Measurements from ENCODE around the gene EBP.
A peak's percentile ranks its signal among the peaks of the same experiment; 100 is the strongest.

EBP gene

DNA sequence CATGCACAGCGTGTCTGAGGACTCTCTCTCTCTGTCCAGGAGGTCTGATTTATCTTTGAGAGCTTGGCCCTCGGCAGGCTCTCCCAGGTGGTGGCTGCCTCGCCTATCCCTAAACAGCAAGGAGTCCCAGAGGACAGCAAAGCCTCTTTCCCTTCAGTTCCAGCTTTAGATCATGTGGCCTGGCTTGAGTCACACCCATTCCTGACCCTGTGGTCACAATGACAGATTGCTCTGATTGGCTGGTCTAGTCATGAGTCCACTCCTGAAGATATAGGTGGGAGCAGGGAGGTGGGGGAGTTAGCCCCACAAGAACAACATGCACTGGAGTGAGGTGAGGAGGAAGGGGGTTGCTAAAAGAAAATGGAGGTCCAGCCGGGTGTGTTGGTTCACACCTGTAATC lies 24.9 kb upstream of the EBP start:
- Histone ChIP-seq H3K23ac (ENCODE audit: low read length) (no peak overlapping the region), H3K4me3 (ENCODE audit: low read length) (no peak overlapping the region), H3K56ac (ENCODE audit: low read length) (no peak overlapping the region), H2BK5ac (ENCODE audit: low read length) (no peak overlapping the region), H3K9ac (ENCODE audit: low read length) (no peak overlapping the region), H3K27me3 (ENCODE audit: insufficient read depth, low read length, poor library complexity) (no peaks in the 10 kb centered on the region), H3K27ac (ENCODE audit: low read depth, low read length) (no peak overlapping the region), H3K4me2 (ENCODE audit: low read length) (no peak overlapping the region), H3K4ac (ENCODE audit: low read depth, low read length) (no peak overlapping the region), H3K36me3 (ENCODE audit: control insufficient read depth, insufficient read depth, low read length) (no peaks in the 10 kb centered on the region), H3K79me2 (ENCODE audit: control insufficient read depth, insufficient read depth, low read length) (no peaks in the 10 kb centered on the region), H2BK120ac (ENCODE audit: low read depth, low read length) (no peak overlapping the region), H3K18ac (ENCODE audit: low read length) (no peak overlapping the region), H3K4me1 (ENCODE audit: control insufficient read depth, low read depth, low read length) (no peaks in the 10 kb centered on the region), H4K8ac (ENCODE audit: low read depth, low read length) (no peak overlapping the region), H2BK15ac (replicated peaks; ENCODE audit: low read depth) (no peak overlapping the region), H3K79me1 (ENCODE audit: low read length) (no peaks in the 10 kb centered on the region), H2AK5ac (ENCODE audit: low read length) (no peak overlapping the region), H4K5ac (ENCODE audit: low read length) (no peak overlapping the region)
- no peak for DNase-seq
- no CpG with 5 or more reads among the region's 4 CpGs for WGBS (ENCODE audit: extremely low coverage, insufficient coverage, low lambda C conversion rate)

DNA sequence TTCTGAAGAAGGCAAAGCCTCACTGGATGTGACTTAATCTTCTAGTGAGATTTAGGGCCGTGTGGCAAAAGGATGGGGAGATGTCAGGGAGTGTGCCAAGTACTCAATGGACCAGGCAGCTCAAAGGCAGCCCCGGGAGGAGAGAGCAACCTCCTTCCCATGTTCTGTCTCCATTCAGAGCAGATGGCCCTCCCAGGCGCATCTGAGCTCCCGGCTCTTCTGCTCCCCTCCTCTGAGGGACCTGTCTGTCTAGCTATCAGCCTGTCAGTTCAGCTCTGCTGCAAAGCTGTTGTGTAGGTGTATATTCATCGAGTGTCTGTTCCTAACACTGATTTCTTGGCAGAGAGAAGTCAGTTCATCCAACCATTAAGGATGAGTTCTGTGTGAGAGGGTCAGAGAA lies 23.7 kb upstream of the EBP start:
- DNase-seq, result no peak
- H3K79me2 ChIP-seq (ENCODE audit: control insufficient read depth, insufficient read depth, low read length), result no peaks in the 10 kb centered on the region
- no peak overlapping the region for H4K8ac ChIP-seq (ENCODE audit: low read depth, low read length)
- no peaks in the 10 kb centered on the region for H3K27me3 ChIP-seq (ENCODE audit: insufficient read depth, low read length, poor library complexity)
- H4K5ac ChIP-seq (ENCODE audit: low read length), result no peak overlapping the region
- no peak overlapping the region for H2BK15ac ChIP-seq (replicated peaks; ENCODE audit: low read depth)
- H3K4me2 ChIP-seq (ENCODE audit: low read length), result no peak overlapping the region
- H3K56ac ChIP-seq (ENCODE audit: low read length), result no peak overlapping the region
- H3K4ac ChIP-seq (ENCODE audit: low read depth, low read length), result no peak overlapping the region
- no peak overlapping the region for H3K4me3 ChIP-seq (ENCODE audit: low read length)
- H2BK120ac ChIP-seq (ENCODE audit: low read depth, low read length), result no peak overlapping the region
- H3K18ac ChIP-seq (ENCODE audit: low read length), result no peak overlapping the region
- no peaks in the 10 kb centered on the region for H3K79me1 ChIP-seq (ENCODE audit: low read length)
- no peak overlapping the region for H2BK5ac ChIP-seq (ENCODE audit: low read length)
- no peaks in the 10 kb centered on the region for H3K4me1 ChIP-seq (ENCODE audit: control insufficient read depth, low read depth, low read length)
- H3K27ac ChIP-seq (ENCODE audit: low read depth, low read length), result no peak overlapping the region
- WGBS (ENCODE audit: extremely low coverage, insufficient coverage, low lambda C conversion rate), result no CpG with 5 or more reads among the region's 5 CpGs
- no peak overlapping the region for H3K9ac ChIP-seq (ENCODE audit: low read length)
- no peak overlapping the region for H3K23ac ChIP-seq (ENCODE audit: low read length)
- H3K36me3 ChIP-seq (ENCODE audit: control insufficient read depth, insufficient read depth, low read length), result no peaks in the 10 kb centered on the region
- H2AK5ac ChIP-seq (ENCODE audit: low read length), result no peak overlapping the region

DNA sequence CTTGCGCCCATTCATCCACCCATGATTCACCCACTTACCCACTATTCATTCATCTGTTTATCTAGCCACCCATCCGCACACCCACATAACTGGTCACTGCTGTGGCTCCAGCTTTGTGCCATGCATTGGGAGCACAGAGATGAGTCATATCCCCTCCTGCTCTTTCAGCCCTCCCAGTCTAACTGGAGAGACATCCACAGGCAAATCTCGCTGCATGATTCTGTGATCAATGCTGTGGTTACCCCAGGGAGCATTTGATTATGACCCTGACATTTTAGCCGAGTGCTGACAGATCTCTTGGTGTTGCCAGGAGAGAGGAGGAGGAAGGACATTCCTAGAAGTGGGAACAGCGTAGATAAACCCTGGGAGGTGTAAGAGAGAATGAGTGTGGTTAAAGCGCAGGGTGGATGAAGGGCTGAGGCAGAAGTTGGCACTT lies 23.2 kb upstream of the EBP start:
- Histone ChIP-seq H3K27me3 (ENCODE audit: insufficient read depth, low read length, poor library complexity) (no peaks in the 10 kb centered on the region), H3K4me3 (ENCODE audit: low read length) (no peak overlapping the region)
- no peak for DNase-seq

DNA sequence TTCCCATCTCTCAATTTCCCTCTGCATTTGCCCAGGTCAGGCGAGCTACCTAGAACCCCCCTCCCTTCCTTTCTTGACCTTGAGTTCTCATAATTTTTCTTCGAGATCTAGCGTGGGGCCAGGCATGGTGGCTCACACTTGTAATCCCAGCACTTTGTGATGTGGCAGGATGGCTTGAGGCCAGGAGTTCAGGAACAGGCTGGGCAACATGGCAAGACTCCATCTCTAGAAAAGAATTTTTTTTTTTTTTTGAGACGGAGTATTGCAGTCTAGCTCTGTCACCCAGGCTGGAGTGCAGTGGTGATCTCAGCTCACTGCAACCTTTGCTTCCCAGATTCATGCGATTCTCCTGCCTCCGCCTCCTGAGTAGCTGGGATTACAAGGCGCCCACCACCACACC lies 17.3 kb upstream of the EBP start:
- H3K18ac ChIP-seq (ENCODE audit: low read length), result no peak overlapping the region
- H3K4me1 ChIP-seq (ENCODE audit: control insufficient read depth, low read depth, low read length), result no peaks in the 10 kb centered on the region
- no peaks in the 10 kb centered on the region for H3K79me1 ChIP-seq (ENCODE audit: low read length)
- H3K4me2 ChIP-seq (ENCODE audit: low read length), result no peak overlapping the region
- H3K23ac ChIP-seq (ENCODE audit: low read length), result no peak overlapping the region
- WGBS (ENCODE audit: extremely low coverage, insufficient coverage, low lambda C conversion rate), result no CpG with 5 or more reads among the region's 7 CpGs
- H4K8ac ChIP-seq (ENCODE audit: low read depth, low read length), result no peak overlapping the region
- H3K79me2 ChIP-seq (ENCODE audit: control insufficient read depth, insufficient read depth, low read length), result no peaks in the 10 kb centered on the region
- H3K27ac ChIP-seq (ENCODE audit: low read depth, low read length), result no peak overlapping the region
- DNase-seq, result no peak
- H3K27me3 ChIP-seq (ENCODE audit: insufficient read depth, low read length, poor library complexity), result no peaks in the 10 kb centered on the region
- H2BK5ac ChIP-seq (ENCODE audit: low read length), result no peak overlapping the region
- H3K9ac ChIP-seq (ENCODE audit: low read length), result no peak overlapping the region
- H3K4ac ChIP-seq (ENCODE audit: low read depth, low read length), result no peak overlapping the region
- H3K4me3 ChIP-seq (ENCODE audit: low read length), result no peak overlapping the region
- H3K56ac ChIP-seq (ENCODE audit: low read length), result no peak overlapping the region
- H2BK15ac ChIP-seq (replicated peaks; ENCODE audit: low read depth), result no peak overlapping the region
- H2AK5ac ChIP-seq (ENCODE audit: low read length), result no peak overlapping the region
- H4K5ac ChIP-seq (ENCODE audit: low read length), result no peak overlapping the region
- H2BK120ac ChIP-seq (ENCODE audit: low read depth, low read length), result no peak overlapping the region
- H3K36me3 ChIP-seq (ENCODE audit: control insufficient read depth, insufficient read depth, low read length), result no peaks in the 10 kb centered on the region

More for the DNA sequence above, 23.2 kb upstream of the EBP start:
- no peak overlapping the region for H3K56ac ChIP-seq (ENCODE audit: low read length)
- no peaks in the 10 kb centered on the region for H3K36me3 ChIP-seq (ENCODE audit: control insufficient read depth, insufficient read depth, low read length)
- H2AK5ac ChIP-seq (ENCODE audit: low read length), result no peak overlapping the region
- WGBS (ENCODE audit: extremely low coverage, insufficient coverage, low lambda C conversion rate), result no CpG with 5 or more reads among the region's 6 CpGs
- no peak overlapping the region for H2BK5ac ChIP-seq (ENCODE audit: low read length)
- no peaks in the 10 kb centered on the region for H3K4me1 ChIP-seq (ENCODE audit: control insufficient read depth, low read depth, low read length)
- H4K5ac ChIP-seq (ENCODE audit: low read length), result no peak overlapping the region
- H3K79me2 ChIP-seq (ENCODE audit: control insufficient read depth, insufficient read depth, low read length), result no peaks in the 10 kb centered on the region
- no peak overlapping the region for H3K27ac ChIP-seq (ENCODE audit: low read depth, low read length)
- H3K9ac ChIP-seq (ENCODE audit: low read length), result no peak overlapping the region
- no peak overlapping the region for H2BK15ac ChIP-seq (replicated peaks; ENCODE audit: low read depth)
- no peak overlapping the region for H3K18ac ChIP-seq (ENCODE audit: low read length)
- H3K4ac ChIP-seq (ENCODE audit: low read depth, low read length), result no peak overlapping the region
- no peak overlapping the region for H2BK120ac ChIP-seq (ENCODE audit: low read depth, low read length)
- H4K8ac ChIP-seq (ENCODE audit: low read depth, low read length), result no peak overlapping the region
- no peaks in the 10 kb centered on the region for H3K79me1 ChIP-seq (ENCODE audit: low read length)
- H3K23ac ChIP-seq (ENCODE audit: low read length), result no peak overlapping the region
- no peak overlapping the region for H3K4me2 ChIP-seq (ENCODE audit: low read length)

DNA sequence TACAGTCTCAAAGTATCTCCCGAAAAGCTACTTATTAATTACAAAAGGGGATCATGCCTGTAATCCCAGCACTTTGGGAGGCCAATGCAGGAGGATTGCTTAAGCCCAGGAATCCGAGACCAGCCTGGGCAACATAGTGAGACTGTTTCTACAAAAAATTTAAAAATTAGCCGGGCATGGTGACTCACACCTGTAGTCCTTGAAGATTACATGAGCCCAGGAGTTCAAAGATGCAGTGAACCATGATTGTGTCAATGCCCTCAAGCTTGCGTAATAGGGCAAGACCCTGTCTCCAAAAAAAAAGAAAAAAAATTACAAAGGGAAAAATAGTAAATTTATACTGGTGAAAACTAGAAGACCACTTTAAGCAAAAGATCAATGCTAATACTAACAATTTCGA lies 16.1 kb upstream of the EBP start:
- Histone ChIP-seq H3K4me3 (ENCODE audit: low read length) (no peak overlapping the region), H3K27ac (ENCODE audit: low read depth, low read length) (no peak overlapping the region), H3K23ac (ENCODE audit: low read length) (no peak overlapping the region), H3K79me1 (ENCODE audit: low read length) (no peaks in the 10 kb centered on the region), H3K27me3 (ENCODE audit: insufficient read depth, low read length, poor library complexity) (no peaks in the 10 kb centered on the region), H2AK5ac (ENCODE audit: low read length) (no peak overlapping the region), H2BK5ac (ENCODE audit: low read length) (no peak overlapping the region), H4K8ac (ENCODE audit: low read depth, low read length) (no peak overlapping the region), H3K4me1 (ENCODE audit: control insufficient read depth, low read depth, low read length) (no peaks in the 10 kb centered on the region), H2BK15ac (replicated peaks; ENCODE audit: low read depth) (no peak overlapping the region), H3K18ac (ENCODE audit: low read length) (no peak overlapping the region), H3K4ac (ENCODE audit: low read depth, low read length) (no peak overlapping the region), H3K79me2 (ENCODE audit: control insufficient read depth, insufficient read depth, low read length) (no peaks in the 10 kb centered on the region), H3K36me3 (ENCODE audit: control insufficient read depth, insufficient read depth, low read length) (no peaks in the 10 kb centered on the region), H2BK120ac (ENCODE audit: low read depth, low read length) (no peak overlapping the region), H3K56ac (ENCODE audit: low read length) (no peak overlapping the region), H3K9ac (ENCODE audit: low read length) (no peak overlapping the region), H4K5ac (ENCODE audit: low read length) (no peak overlapping the region), H3K4me2 (ENCODE audit: low read length) (no peak overlapping the region)
- no CpG with 5 or more reads among the region's 5 CpGs for WGBS (ENCODE audit: extremely low coverage, insufficient coverage, low lambda C conversion rate)
- DNase-seq, result no peak

DNA sequence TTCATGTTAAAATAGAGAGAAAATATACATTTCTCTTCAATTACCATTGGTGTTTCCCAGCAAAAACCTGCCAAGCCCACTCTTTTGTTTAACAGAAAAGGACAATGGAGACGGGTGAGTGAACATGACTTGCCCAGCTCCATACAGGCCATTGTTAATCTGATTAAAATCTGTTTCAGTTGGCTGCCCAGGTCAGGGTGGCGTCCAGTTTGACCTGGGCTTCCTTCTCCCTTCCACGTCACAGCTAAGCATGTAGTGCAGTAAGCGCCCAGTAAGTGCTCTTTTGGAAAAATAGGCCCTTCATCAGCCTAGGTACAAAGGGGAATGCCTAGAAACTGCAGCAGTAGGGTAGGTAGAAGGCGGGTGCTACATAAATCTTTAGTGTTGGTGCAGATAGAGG lies 14.4 kb upstream of the EBP start:
- no peak overlapping the region for H3K27ac ChIP-seq (ENCODE audit: low read depth, low read length)
- WGBS (ENCODE audit: extremely low coverage, insufficient coverage, low lambda C conversion rate), result no CpG with 5 or more reads among the region's 5 CpGs
- no peak overlapping the region for H4K8ac ChIP-seq (ENCODE audit: low read depth, low read length)
- H3K4ac ChIP-seq (ENCODE audit: low read depth, low read length), result no peak overlapping the region
- H3K56ac ChIP-seq (ENCODE audit: low read length), result peak overlapping the region; percentile 15
- H3K79me1 ChIP-seq (ENCODE audit: low read length), result no peaks in the 10 kb centered on the region
- no peak overlapping the region for H3K18ac ChIP-seq (ENCODE audit: low read length)
- DNase-seq, result no peak
- H3K9ac ChIP-seq (ENCODE audit: low read length), result no peak overlapping the region
- H2BK15ac ChIP-seq (replicated peaks; ENCODE audit: low read depth), result no peak overlapping the region
- H3K4me1 ChIP-seq (ENCODE audit: control insufficient read depth, low read depth, low read length), result no peaks in the 10 kb centered on the region
- no peak overlapping the region for H2AK5ac ChIP-seq (ENCODE audit: low read length)
- H2BK5ac ChIP-seq (ENCODE audit: low read length), result no peak overlapping the region
- no peak overlapping the region for H3K23ac ChIP-seq (ENCODE audit: low read length)
- no peaks in the 10 kb centered on the region for H3K27me3 ChIP-seq (ENCODE audit: insufficient read depth, low read length, poor library complexity)
- no peak overlapping the region for H2BK120ac ChIP-seq (ENCODE audit: low read depth, low read length)
- H3K36me3 ChIP-seq (ENCODE audit: control insufficient read depth, insufficient read depth, low read length), result no peaks in the 10 kb centered on the region
- H3K4me3 ChIP-seq (ENCODE audit: low read length), result no peak overlapping the region
- H3K4me2 ChIP-seq (ENCODE audit: low read length), result no peak overlapping the region
- H3K79me2 ChIP-seq (ENCODE audit: control insufficient read depth, insufficient read depth, low read length), result no peaks in the 10 kb centered on the region
- no peak overlapping the region for H4K5ac ChIP-seq (ENCODE audit: low read length)
